Measurements from ENCODE around the gene MAPRE2. TPM values are rescaled to one million over a fixed set of nuclear protein-coding genes. Genes with fewer than 3 reads are reported as not detected.

MAPRE2 gene
- total RNA-seq, 1 experiment from 2014 or later: 31.4 TPM

- H3K27ac Mint-ChIP-seq (ENCODE audit: unreplicated experiment): no peak overlapping the region
Measured at GRCh38 chr18:35027206-35027605, 14.0 kb upstream of the MAPRE2 start.

GRCh38 chr18:35028536-35028935 lies 12.7 kb upstream of the MAPRE2 start:
- no peaks in the 10 kb centered on the region for H3K9me3 Mint-ChIP-seq (ENCODE audit: low read depth, unreplicated experiment)
- CTCF ChIA-PET: interaction anchor here (0.5 kb wide), 1 partner anchor 46 kb away, joined by 3 read pairs; no protein-coding TSS in a partner anchor
- BruUV-seq (replicated peaks): no TSS peak
- no peaks in the 10 kb centered on the region for H3K27me3 Mint-ChIP-seq (ENCODE audit: unreplicated experiment)
- H3K4me1 Mint-ChIP-seq (ENCODE audit: low read depth, unreplicated experiment): peaks cover 17% of the 10 kb centered on the region
- intact Hi-C loops (cut with micrococcal nuclease; ENCODE audit: unreplicated experiment): no loop called here
- no peak overlapping the region for H3K4me3 Mint-ChIP-seq (ENCODE audit: low read depth, unreplicated experiment)
- DNase-seq: no peak
- TF ChIP-seq CTCF (IDR thresholded peaks at IDR 0.05; ENCODE audit: unreplicated experiment): no peak
- H3K36me3 Mint-ChIP-seq (ENCODE audit: insufficient read depth, unreplicated experiment): no peaks in the 10 kb centered on the region
- no peak overlapping the region for H3K27ac Mint-ChIP-seq (ENCODE audit: unreplicated experiment)

More at GRCh38 chr18:35027206-35027605, 14.0 kb upstream of the MAPRE2 start:
- TF ChIP-seq CTCF (IDR thresholded peaks at IDR 0.05; ENCODE audit: unreplicated experiment): no peak
- H3K4me1 Mint-ChIP-seq (ENCODE audit: low read depth, unreplicated experiment): peaks cover 17% of the 10 kb centered on the region
- no peaks in the 10 kb centered on the region for H3K27me3 Mint-ChIP-seq (ENCODE audit: unreplicated experiment)
- no TSS peak for BruUV-seq (replicated peaks)
- CTCF ChIA-PET: no interaction called here
- H3K9me3 Mint-ChIP-seq (ENCODE audit: low read depth, unreplicated experiment): no peaks in the 10 kb centered on the region
- no peak overlapping the region for H3K4me3 Mint-ChIP-seq (ENCODE audit: low read depth, unreplicated experiment)
- DNase-seq: no peak
- intact Hi-C loops (cut with micrococcal nuclease; ENCODE audit: unreplicated experiment): no loop called here
- no peaks in the 10 kb centered on the region for H3K36me3 Mint-ChIP-seq (ENCODE audit: insufficient read depth, unreplicated experiment)

GRCh38 chr18:35029103-35029502 lies 12.1 kb upstream of the MAPRE2 start:
- CTCF ChIA-PET: interaction anchor here (0.5 to 1.1 kb wide), 3 partner anchors 16 to 114 kb away, joined by 3 read pairs; no protein-coding TSS in a partner anchor
- BruUV-seq (replicated peaks): no TSS peak
- peaks cover 17% of the 10 kb centered on the region for H3K4me1 Mint-ChIP-seq (ENCODE audit: low read depth, unreplicated experiment)
- no peaks in the 10 kb centered on the region for H3K9me3 Mint-ChIP-seq (ENCODE audit: low read depth, unreplicated experiment)
- TF ChIP-seq CTCF (IDR thresholded peaks at IDR 0.05; ENCODE audit: unreplicated experiment): no peak
- H3K36me3 Mint-ChIP-seq (ENCODE audit: insufficient read depth, unreplicated experiment): no peaks in the 10 kb centered on the region
- DNase-seq: no peak
- intact Hi-C loops (cut with micrococcal nuclease; ENCODE audit: unreplicated experiment): no loop called here
- H3K27ac Mint-ChIP-seq (ENCODE audit: unreplicated experiment): no peak overlapping the region
- H3K4me3 Mint-ChIP-seq (ENCODE audit: low read depth, unreplicated experiment): no peak overlapping the region
- no peaks in the 10 kb centered on the region for H3K27me3 Mint-ChIP-seq (ENCODE audit: unreplicated experiment)

GRCh38 chr18:35029770-35030169 lies 11.4 kb upstream of the MAPRE2 start:
- peak overlapping the region; percentile 32 for H3K27ac Mint-ChIP-seq (ENCODE audit: unreplicated experiment)
- no peaks in the 10 kb centered on the region for H3K9me3 Mint-ChIP-seq (ENCODE audit: low read depth, unreplicated experiment)
- TF ChIP-seq CTCF (IDR thresholded peaks at IDR 0.05; ENCODE audit: unreplicated experiment): no peak
- H3K4me1 Mint-ChIP-seq (ENCODE audit: low read depth, unreplicated experiment): peaks cover 17% of the 10 kb centered on the region
- H3K36me3 Mint-ChIP-seq (ENCODE audit: insufficient read depth, unreplicated experiment): no peaks in the 10 kb centered on the region
- CTCF ChIA-PET: interaction anchor here (0.8 to 1.1 kb wide), 2 partner anchors 15 to 114 kb away, joined by 3 read pairs; no protein-coding TSS in a partner anchor
- BruUV-seq (replicated peaks): no TSS peak
- intact Hi-C loops (cut with micrococcal nuclease; ENCODE audit: unreplicated experiment): no loop called here
- DNase-seq: no peak
- H3K4me3 Mint-ChIP-seq (ENCODE audit: low read depth, unreplicated experiment): peak overlapping the region; percentile 20
- H3K27me3 Mint-ChIP-seq (ENCODE audit: unreplicated experiment): no peaks in the 10 kb centered on the region

All from Calu3 (cell line).